ENCODE measurements around the gene EVC2. TPM values are rescaled to one million over a fixed set of nuclear protein-coding genes. Genes with fewer than 3 reads are reported as not detected.

The EVC2 gene
- polyA plus RNA-seq, 3 donors, result 0.04 to 0.12 (median 0.08) TPM

DNA sequence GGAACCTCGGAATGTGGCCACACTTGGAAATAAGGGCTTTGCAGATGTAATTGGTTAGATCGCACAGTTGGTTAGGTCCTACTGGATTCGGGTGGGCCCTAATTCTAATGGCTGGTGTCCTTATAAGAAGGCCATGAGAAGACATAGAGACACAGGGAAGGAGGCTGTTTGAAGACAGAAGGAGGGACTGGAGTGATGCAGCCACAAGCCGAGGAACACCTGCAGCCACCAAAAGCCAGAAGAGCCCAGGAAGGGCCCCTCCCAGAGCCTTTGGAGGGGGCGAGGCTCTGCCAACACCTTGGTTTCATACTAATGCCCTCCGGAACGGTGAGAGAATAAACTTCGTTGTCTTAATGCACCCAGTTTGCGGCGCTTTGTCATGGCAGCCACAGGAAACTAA, 49.6 kb upstream of the EVC2 start:
- no peak overlapping the region for H3K4me3 ChIP-seq (replicated peaks in 1 of 3; ENCODE audit: low read depth in 2 of 3, low read length in 3 of 3)
- peak overlapping the region in 1 of 7 donors; percentile 23 for H3K27ac Mint-ChIP-seq
- TF ChIP-seq, protein P1, sequence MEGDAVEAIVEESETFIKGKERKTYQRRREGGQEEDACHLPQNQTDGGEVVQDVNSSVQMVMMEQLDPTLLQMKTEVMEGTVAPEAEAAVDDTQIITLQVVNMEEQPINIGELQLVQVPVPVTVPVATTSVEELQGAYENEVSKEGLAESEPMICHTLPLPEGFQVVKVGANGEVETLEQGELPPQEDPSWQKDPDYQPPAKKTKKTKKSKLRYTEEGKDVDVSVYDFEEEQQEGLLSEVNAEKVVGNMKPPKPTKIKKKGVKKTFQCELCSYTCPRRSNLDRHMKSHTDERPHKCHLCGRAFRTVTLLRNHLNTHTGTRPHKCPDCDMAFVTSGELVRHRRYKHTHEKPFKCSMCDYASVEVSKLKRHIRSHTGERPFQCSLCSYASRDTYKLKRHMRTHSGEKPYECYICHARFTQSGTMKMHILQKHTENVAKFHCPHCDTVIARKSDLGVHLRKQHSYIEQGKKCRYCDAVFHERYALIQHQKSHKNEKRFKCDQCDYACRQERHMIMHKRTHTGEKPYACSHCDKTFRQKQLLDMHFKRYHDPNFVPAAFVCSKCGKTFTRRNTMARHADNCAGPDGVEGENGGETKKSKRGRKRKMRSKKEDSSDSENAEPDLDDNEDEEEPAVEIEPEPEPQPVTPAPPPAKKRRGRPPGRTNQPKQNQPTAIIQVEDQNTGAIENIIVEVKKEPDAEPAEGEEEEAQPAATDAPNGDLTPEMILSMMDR (IDR thresholded peaks at IDR 0.05), result no peak

DNA sequence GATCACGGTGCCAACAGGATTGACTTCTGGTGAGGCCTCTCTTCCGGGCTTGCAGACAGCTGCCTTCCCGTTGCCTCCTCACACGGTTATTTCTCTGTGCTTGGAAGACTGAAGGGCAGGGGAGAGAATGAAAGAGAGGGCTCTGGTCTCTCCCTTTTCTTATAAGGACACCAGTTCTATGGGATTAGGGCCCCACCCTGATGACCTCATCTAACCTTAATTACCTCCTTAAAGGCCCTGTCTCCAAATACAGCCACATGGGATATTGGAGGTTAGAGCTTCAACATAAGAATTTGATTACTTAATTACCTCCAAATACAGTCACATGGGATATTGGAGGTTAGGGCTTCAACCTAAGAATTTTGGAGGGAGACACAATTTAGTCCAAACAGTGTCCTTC, 49.2 kb upstream of the EVC2 start:
- H3K9me3 Mint-ChIP-seq, result peaks cover 0 to 2% (median 0%) of the 10 kb centered on the region in 7 donors
- no peaks in the 10 kb centered on the region for H3K27me3 ChIP-seq (ENCODE audit: control insufficient read depth in 2 of 2, insufficient read depth in 2 of 2, low read length in 2 of 2)
- TF ChIP-seq, protein P1 (IDR thresholded peaks at IDR 0.05), result no peak
- WGBS (ENCODE audit: insufficient coverage), result 100% methylated on average over 1 of the region's 4 CpGs
- H3K9me3 ChIP-seq (replicated peaks in 1 of 2; ENCODE audit: control insufficient read depth in 1 of 2, insufficient read depth in 1 of 2, low read length in 2 of 2), result no peaks in the 10 kb centered on the region
- H3K27me3 Mint-ChIP-seq (ENCODE audit: low read depth in 3 of 3), result no peaks in the 10 kb centered on the region
- H3K4me3 ChIP-seq (replicated peaks in 1 of 3; ENCODE audit: low read depth in 2 of 3, low read length in 3 of 3), result no peak overlapping the region
- no peaks in the 10 kb centered on the region for H4K20me1 ChIP-seq (ENCODE audit: insufficient read depth, low read length)
- DNase-seq, result no peak
- no peaks in the 10 kb centered on the region for H3K36me3 Mint-ChIP-seq
- no peaks in the 10 kb centered on the region for H3K36me3 ChIP-seq (replicated peaks in 1 of 2; ENCODE audit: control insufficient read depth in 1 of 2, insufficient read depth in 2 of 2, low read length in 2 of 2)
- intact Hi-C loops (cut with micrococcal nuclease), result no loop called here
- no peak overlapping the region for H2AFZ ChIP-seq (ENCODE audit: insufficient read depth, low read depth, low read length, poor library complexity, severe bottlenecking)
- no peak overlapping the region for H3K9ac ChIP-seq (ENCODE audit: insufficient read depth, low read length, poor library complexity, severe bottlenecking)
- no peak overlapping the region for H3K4me3 Mint-ChIP-seq
- H3K27ac Mint-ChIP-seq, result no peak overlapping the region
- H3K4me1 Mint-ChIP-seq, result no peaks in the 10 kb centered on the region
- H3K4me1 ChIP-seq (ENCODE audit: control insufficient read depth in 1 of 2, insufficient read depth in 2 of 2, low read length in 2 of 2), result no peaks in the 10 kb centered on the region
- no peak overlapping the region for H3K27ac ChIP-seq (ENCODE audit: low read depth in 1 of 2, low read length in 2 of 2)
- H3K79me2 ChIP-seq (ENCODE audit: insufficient read depth, low read length), result no peaks in the 10 kb centered on the region
- no peak overlapping the region for H3K4me2 ChIP-seq (replicated peaks; ENCODE audit: extremely low read depth, low read length, poor library complexity, severe bottlenecking)

More for the DNA sequence above, 49.6 kb upstream of the EVC2 start:
- intact Hi-C loops (cut with micrococcal nuclease), result no loop called here
- H4K20me1 ChIP-seq (ENCODE audit: insufficient read depth, low read length), result no peaks in the 10 kb centered on the region
- H3K27ac ChIP-seq (ENCODE audit: low read depth in 1 of 2, low read length in 2 of 2), result no peak overlapping the region
- no peak overlapping the region for H3K4me3 Mint-ChIP-seq
- no peaks in the 10 kb centered on the region for H3K36me3 ChIP-seq (replicated peaks in 1 of 2; ENCODE audit: control insufficient read depth in 1 of 2, insufficient read depth in 2 of 2, low read length in 2 of 2)
- no peaks in the 10 kb centered on the region for H3K27me3 Mint-ChIP-seq (ENCODE audit: low read depth in 3 of 3)
- DNase-seq, result no peak
- H3K9me3 Mint-ChIP-seq, result peaks cover 0 to 2% (median 0%) of the 10 kb centered on the region in 7 donors
- no peaks in the 10 kb centered on the region for H3K36me3 Mint-ChIP-seq
- H2AFZ ChIP-seq (ENCODE audit: insufficient read depth, low read depth, low read length, poor library complexity, severe bottlenecking), result no peak overlapping the region
- no peaks in the 10 kb centered on the region for H3K4me1 ChIP-seq (ENCODE audit: control insufficient read depth in 1 of 2, insufficient read depth in 2 of 2, low read length in 2 of 2)
- H3K79me2 ChIP-seq (ENCODE audit: insufficient read depth, low read length), result no peaks in the 10 kb centered on the region
- no peaks in the 10 kb centered on the region for H3K4me1 Mint-ChIP-seq
- no peaks in the 10 kb centered on the region for H3K27me3 ChIP-seq (ENCODE audit: control insufficient read depth in 2 of 2, insufficient read depth in 2 of 2, low read length in 2 of 2)
- WGBS (ENCODE audit: insufficient coverage), result 95% methylated on average over 8 of the region's 10 CpGs
- no peak overlapping the region for H3K9ac ChIP-seq (ENCODE audit: insufficient read depth, low read length, poor library complexity, severe bottlenecking)
- H3K9me3 ChIP-seq (replicated peaks in 1 of 2; ENCODE audit: control insufficient read depth in 1 of 2, insufficient read depth in 1 of 2, low read length in 2 of 2), result no peaks in the 10 kb centered on the region
- no peak overlapping the region for H3K4me2 ChIP-seq (replicated peaks; ENCODE audit: extremely low read depth, low read length, poor library complexity, severe bottlenecking)
